NCI-H1417 treated with DMSO at 0.1 percent for 48 hours (cell line): ENCODE data around the gene LMBRD2.
"Not testable (repeated sequence)": the region's sequence is repeated elsewhere in the genome, so short reads cannot be mapped to it uniquely, and the experiment has no call there.

Experiments
- DNase-seq: peaks from one replicate; lab custom pipeline; 2025; lab: John Stamatoyannopoulos, UW

LMBRD2 gene

DNA sequence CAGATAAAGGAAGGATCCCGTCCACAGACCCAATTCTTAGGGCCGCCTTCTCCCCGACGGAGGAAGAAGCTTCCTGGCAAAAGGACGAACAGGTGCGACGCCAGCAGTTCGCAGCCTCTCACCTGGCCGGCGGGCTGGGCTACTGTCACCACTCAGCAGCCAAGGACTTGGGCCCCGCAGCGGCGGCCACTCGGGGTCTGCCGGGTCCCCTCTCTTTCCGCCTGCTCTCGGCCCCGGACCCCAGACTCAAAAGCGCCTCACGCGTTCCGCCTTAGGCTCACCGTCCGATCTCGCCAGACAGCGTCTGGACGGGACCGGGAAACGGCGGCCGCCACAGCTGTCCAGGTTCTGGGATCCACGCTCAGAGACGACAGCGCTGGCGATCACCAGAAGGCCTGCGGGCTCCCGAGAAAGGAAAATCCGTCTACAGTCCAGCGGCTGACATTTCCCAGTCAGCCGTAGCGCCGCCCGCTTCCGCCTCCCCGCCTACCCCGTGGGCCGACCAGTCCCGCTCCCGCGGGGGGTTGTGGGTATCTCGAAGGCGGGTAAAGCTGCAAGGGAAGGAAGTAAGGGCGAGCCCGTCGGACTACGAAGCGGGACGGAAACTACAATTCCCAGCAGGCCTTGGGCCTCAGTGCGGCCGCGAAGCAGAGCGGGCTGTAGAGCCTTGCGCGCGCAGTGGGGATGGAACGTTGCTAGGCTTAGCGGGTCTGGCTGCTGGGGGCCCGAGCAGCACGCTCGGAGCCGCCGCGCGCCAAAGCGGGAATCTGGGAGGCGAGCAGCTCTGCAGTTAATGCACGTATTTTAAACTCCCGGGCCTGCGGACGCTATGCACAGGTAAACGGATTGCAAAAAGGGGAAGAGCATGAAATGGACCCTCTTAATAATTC lies at the start of gene LMBRD2, which contains the start of gene SKP2:
Gene LMBRD2, minus strand, starts transcription at position 454 of the 890 bp plus-strand sequence. CDS start 8,538 bp downstream, outside the sequence.
Gene SKP2, plus strand, starts transcription at position 678 of the 890 bp plus-strand sequence. Its CDS starts 152 bp downstream, at position 830.
- peak; percentile 95 for DNase-seq

DNA sequence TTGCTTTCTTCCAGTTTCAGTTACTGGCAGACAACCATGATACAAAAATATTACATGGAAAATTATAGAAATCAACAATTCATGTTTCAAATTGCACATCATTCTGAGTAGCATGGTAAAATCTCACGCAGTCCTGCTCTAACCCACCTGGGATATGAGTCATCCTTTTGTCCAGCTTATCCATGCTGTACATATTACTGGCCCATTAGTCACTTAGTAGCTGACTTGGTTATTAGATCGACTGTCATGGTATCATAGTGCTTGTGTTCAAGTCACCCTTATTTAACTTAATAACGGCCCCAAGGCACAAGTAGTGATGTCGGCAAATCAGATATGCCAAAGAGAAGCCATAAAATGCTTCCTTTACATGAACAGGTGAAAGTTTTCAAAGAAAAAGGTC lies 48.8 kb upstream of the LMBRD2 start:
- no peak for DNase-seq

GRCh38 chr5:36199620-36200019 lies 47.9 kb upstream of the LMBRD2 start:
- DNase-seq, result no peak

DNA sequence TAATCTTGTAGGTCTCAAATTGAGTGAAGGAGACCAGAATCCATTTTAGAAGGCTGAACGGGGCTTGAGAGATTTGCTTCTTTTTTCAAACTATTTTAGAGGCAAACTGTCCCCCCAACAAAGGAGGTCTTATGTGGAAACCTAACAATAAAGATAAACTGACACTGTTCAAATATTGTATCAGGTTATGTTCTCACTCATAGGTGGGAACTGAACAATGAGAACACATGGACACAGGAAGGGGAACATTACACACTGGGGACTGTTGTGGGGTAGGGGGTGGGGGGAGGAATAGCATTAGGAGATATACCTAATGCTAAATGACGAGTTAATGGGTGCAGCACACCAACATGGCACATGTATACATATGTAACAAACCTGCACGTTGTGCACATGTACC lies 47.1 kb upstream of the LMBRD2 start:
- DNase-seq, result not testable (repeated sequence)

- DNase-seq, result no peak
These were observed 46.6 kb upstream of the LMBRD2 start for GRCh38 chr5:36198281-36198680.

GRCh38 chr5:36193746-36194145 lies 42.1 kb upstream of the LMBRD2 start:
- no peak for DNase-seq

GRCh38 chr5:36184408-36184807 lies 32.7 kb upstream of the LMBRD2 start:
- DNase-seq, result not testable (repeated sequence)

GRCh38 chr5:36181774-36182173 lies 30.1 kb upstream of the LMBRD2 start:
- no peak for DNase-seq

GRCh38 chr5:36180556-36181350 lies 29.1 kb upstream of the LMBRD2 start:
- no peak for DNase-seq

DNA sequence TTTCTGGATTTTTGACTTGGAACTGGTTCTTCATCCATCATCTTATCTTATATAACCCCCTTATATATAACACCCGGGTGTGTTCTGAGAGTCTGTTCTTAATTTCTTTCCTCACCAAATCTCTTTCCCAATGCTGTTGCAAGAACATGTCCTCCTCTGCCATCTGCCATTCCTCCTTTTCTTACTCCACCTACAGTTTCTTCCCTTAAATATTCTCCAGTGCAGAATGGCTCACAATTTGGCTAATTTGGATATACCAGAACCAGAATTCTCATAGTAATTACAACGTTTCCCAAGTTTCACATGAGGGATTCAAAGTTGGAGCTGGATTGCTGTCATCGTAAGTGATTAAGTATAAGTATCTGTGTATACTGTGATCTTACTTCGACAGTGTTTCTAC lies 28.3 kb upstream of the LMBRD2 start:
- no peak for DNase-seq

DNA sequence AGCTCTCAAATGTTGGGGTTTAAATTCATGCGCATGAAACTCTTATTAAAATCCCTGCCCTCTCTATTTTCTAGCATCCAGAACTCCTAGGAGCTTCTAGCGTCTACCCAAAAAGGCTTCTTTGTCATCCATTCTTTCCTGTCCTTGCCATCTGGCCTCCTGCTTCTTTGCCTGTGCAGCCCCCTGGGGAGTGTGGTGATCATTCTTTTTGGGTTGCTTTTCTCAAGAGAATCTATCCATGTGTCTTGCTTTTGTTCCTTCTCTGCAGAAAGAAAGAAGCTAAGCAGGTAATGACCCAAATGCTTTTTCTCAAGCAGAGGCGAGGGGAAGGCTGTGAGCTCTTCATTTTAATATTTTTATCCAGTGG lies 26.8 kb upstream of the LMBRD2 start:
- DNase-seq, result no peak

DNA sequence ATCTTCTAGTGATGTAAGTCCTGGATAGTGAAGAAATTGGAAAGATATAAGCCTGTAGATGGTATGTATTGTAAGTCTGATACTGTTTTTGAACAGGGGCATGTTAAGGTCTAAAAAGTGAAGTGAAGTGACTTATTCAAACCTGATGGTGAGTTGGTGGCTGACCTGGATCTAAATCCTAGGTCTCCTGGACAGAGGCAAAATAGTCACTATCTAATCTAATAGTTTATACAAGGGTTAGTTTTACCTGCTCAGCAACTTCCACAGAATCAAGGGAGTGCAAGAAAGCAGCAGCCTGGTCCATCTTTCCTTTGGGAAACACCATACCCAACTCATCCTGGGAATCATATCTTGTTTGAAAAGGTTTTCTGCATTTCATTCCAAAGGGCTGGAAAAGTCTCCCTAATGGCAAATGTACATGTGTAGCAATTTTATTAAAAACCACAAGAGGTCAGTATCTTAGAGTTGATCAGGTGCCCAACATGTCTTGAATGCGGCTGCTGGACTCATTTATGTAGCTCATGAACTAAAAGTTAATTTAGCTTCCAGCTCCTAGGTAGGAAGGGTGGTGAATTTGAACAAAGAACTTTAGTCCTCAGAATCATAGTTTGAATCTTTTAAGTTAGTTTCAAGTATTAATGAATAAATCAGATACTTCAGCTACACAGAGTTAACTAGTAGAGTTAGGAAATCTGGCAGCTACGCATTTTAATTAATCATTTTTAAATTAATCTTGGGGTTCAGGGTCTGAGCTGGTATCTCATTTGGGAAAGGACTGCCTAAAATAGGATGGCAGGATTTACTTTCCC lies 26.2 kb upstream of the LMBRD2 start:
- no peak for DNase-seq

GRCh38 chr5:36177154-36177553 lies 25.5 kb upstream of the LMBRD2 start:
- DNase-seq, result no peak

GRCh38 chr5:36175043-36175442 lies 23.4 kb upstream of the LMBRD2 start:
- no peak for DNase-seq

- no peak for DNase-seq
These were observed 22.4 kb upstream of the LMBRD2 start for GRCh38 chr5:36174119-36174518.

DNA sequence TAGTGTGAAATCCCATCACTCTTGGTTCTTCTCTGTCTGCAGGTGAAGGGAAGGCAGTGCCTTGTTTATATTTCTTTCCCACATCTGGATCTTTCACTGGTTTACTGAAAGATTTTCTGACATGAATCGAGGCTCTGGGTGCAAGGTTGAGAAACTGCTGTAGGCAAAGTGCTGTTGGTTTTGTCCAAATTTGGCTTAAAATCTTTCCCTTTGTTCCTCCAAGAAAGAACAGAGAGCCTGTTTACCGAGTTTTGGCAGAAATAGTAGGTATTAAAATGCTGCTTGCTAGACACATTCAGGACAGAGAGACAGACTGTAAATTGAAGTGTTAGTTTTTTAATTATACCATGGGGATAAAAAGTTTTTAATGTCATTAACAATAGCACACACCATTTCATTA lies 21.7 kb upstream of the LMBRD2 start:
- DNase-seq, result no peak

GRCh38 chr5:36172599-36172998 lies 20.9 kb upstream of the LMBRD2 start:
- DNase-seq, result no peak

- no peak for DNase-seq
These were observed 19.2 kb upstream of the LMBRD2 start for GRCh38 chr5:36170832-36171424.

DNA sequence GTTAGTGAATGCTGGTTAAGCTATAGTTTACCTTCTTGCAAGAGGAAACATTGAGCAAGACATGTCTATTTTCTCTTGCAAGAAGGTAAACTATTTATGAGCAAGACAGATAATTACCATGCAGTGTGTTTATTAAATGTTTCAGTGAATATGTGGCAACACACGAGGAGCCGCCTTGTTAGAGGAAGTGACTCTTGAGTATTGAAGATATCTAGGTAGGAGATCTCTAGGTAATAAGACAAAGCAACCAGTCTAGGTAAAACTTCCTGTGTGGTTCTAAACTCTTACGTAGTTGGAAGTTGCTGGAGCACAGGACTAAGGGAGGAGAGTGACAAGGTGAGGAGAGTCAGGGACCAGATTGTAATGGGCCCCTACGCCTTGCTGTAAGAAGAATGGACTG lies 17.1 kb upstream of the LMBRD2 start:
- DNase-seq, result no peak

GRCh38 chr5:36164461-36164860 lies 12.8 kb upstream of the LMBRD2 start:
- DNase-seq, result no peak

- no peak for DNase-seq
These were observed 11.3 kb upstream of the LMBRD2 start for GRCh38 chr5:36162810-36163486.
